Thyroid gland (tissue), 4 donors: ENCODE results near the gene PDE10A. TPM values are rescaled to one million over a fixed set of nuclear protein-coding genes. Genes with fewer than 3 reads are reported as not detected.
A peak's percentile ranks its signal among the peaks of the same experiment; 100 is the strongest.

Experiments
- DNase-seq, 2 donors: peaks; one replicate each; pipeline ENCODE4 v3.0.0-alpha.2; 2019
- H3K27ac ChIP-seq, 3 donors: fragments of 200-600 bp; sonication (generic); 1 replicate in 2 of 3; 2 replicates in 1 of 3; pipeline ENCODE4 v1.5.1; 2016 to 2019; ENCODE audit warnings: mild to moderate bottlenecking in 1 of 3, moderate library complexity in 1 of 3
- H3K27me3 ChIP-seq: fragments of 200-600 bp; sonication (generic); one replicate; pipeline ENCODE4 v1.5.1; 2019
- H3K36me3 ChIP-seq, 2 donors: fragments of 200-600 bp; sonication (generic); one replicate each; pipeline ENCODE4 v1.5.1; 2016 to 2019
- H3K4me1 ChIP-seq, 2 donors: fragments of 200-600 bp; sonication (generic); one replicate each; pipeline ENCODE4 v1.5.1; 2017 to 2019
- H3K4me3 ChIP-seq, 3 donors: fragments of 200-600 bp; sonication (generic); replicated peaks in 1 of 3; 1 replicate in 2 of 3; 2 replicates in 1 of 3; pipeline ENCODE4 v1.5.1; 2016; ENCODE audit warnings: mild to moderate bottlenecking in 1 of 3
- H3K9me3 ChIP-seq: fragments of 200-600 bp; sonication (generic); one replicate; pipeline ENCODE4 v1.5.1; 2017
- CTCF ChIP-seq, 6 experiments: fragments of 200-600 bp in 3 of 6; fragments of 450-650 bp in 3 of 6; sonication (generic) in 3 of 6; IDR thresholded peaks; one replicate each; pipeline ENCODE4 v1.5.1; 2016 to 2019; ENCODE audit warnings: antibody characterized with exemption in 6 of 6, mild to moderate bottlenecking in 2 of 6, inconsistent platforms in 1 of 6, moderate library complexity in 1 of 6
- POLR2A ChIP-seq, 2 donors: fragments of 450-650 bp; IDR thresholded peaks; one replicate each; pipeline ENCODE4 v1.6.1; 2017; ENCODE audit warnings: antibody characterized with exemption in 2 of 2, mild to moderate bottlenecking in 2 of 2, moderate library complexity in 1 of 2
- WGBS, 2 donors: methylation state at CpG; one replicate each; pipeline ENCODE4 v1.1.5; 2017; 5-methylcytosine and 5-hydroxymethylcytosine counted together
- intact Hi-C: fragments of 100-400 bp; cut with DNase I; formaldehyde crosslinking; loops from one replicate; pipeline ENCODE4 v1.15.1; 2023
- total RNA-seq, 4 donors: library from RNA; depleted of rRNA; stranded (reverse); fragments of >200 nt; gene quantifications; one replicate each; pipeline ENCODE4 v1.2.3, GENCODE V29; 2016

Gene PDE10A
- total RNA-seq, 4 donors from 2014 or later: 17.1 to 25.9 (median 20.7) TPM

GRCh38 chr6:165630544-165630953 is 32.5 kb downstream of the PDE10A start:
- Histone ChIP-seq H3K4me3 (no peak overlapping the region), H3K4me1 (peaks cover 21 to 28% of the 10 kb centered on the region in 2 donors), H3K27ac (peak overlapping the region; percentile 30 to 59 (median 53)), H3K36me3 (no peaks in the 10 kb centered on the region), H3K9me3 (no peaks in the 10 kb centered on the region), H3K27me3 (no peaks in the 10 kb centered on the region)
- intact Hi-C loops: no loop called here
- TF ChIP-seq CTCF (IDR thresholded peaks at IDR 0.05): no peak
- no peak for TF ChIP-seq POLR2A (IDR thresholded peaks at IDR 0.05)
- WGBS, 2 donors: 27 to 38% methylated on average over 6 of the region's 6 CpGs
- no peak for DNase-seq

GRCh38 chr6:165628955-165629354 is 34.1 kb downstream of the PDE10A start:
- no peak overlapping the region for H3K27ac ChIP-seq
- H3K9me3 ChIP-seq: no peaks in the 10 kb centered on the region
- no peaks in the 10 kb centered on the region for H3K27me3 ChIP-seq
- 92% methylated on average over 4 of the region's 4 CpGs for WGBS, 2 donors
- intact Hi-C loops: no loop called here
- peaks cover 28 to 32% of the 10 kb centered on the region in 2 donors for H3K4me1 ChIP-seq
- no peak for TF ChIP-seq POLR2A (IDR thresholded peaks at IDR 0.05)
- no peak for TF ChIP-seq CTCF (IDR thresholded peaks at IDR 0.05)
- no peak overlapping the region for H3K4me3 ChIP-seq
- no peaks in the 10 kb centered on the region for H3K36me3 ChIP-seq
- DNase-seq: no peak

GRCh38 chr6:165627366-165627765 is 35.7 kb downstream of the PDE10A start:
- no peaks in the 10 kb centered on the region for H3K27me3 ChIP-seq
- no peaks in the 10 kb centered on the region for H3K9me3 ChIP-seq
- 86 to 89% methylated on average over 4 of the region's 4 CpGs for WGBS, 2 donors
- no peaks in the 10 kb centered on the region for H3K36me3 ChIP-seq
- no peak for DNase-seq
- no peak overlapping the region for H3K4me3 ChIP-seq
- intact Hi-C loops: no loop called here
- TF ChIP-seq POLR2A (IDR thresholded peaks at IDR 0.05) (no peak), CTCF (IDR thresholded peaks at IDR 0.05) (no peak)
- H3K27ac ChIP-seq: no peak overlapping the region
- peaks cover 27 to 30% of the 10 kb centered on the region in 2 donors for H3K4me1 ChIP-seq

GRCh38 chr6:165626711-165627110 is 36.3 kb downstream of the PDE10A start:
- intact Hi-C loops: no loop called here
- TF ChIP-seq CTCF (IDR thresholded peaks at IDR 0.05) (no peak), POLR2A (IDR thresholded peaks at IDR 0.05) (no peak)
- 72 to 94% methylated on average over 6 of the region's 6 CpGs for WGBS, 2 donors

GRCh38 chr6:165624871-165625639 is 38.0 kb downstream of the PDE10A start:
- Histone ChIP-seq H3K9me3 (no peaks in the 10 kb centered on the region), H3K4me1 (peaks cover 15 to 23% of the 10 kb centered on the region in 2 donors), H3K27me3 (no peaks in the 10 kb centered on the region), H3K36me3 (no peaks in the 10 kb centered on the region), H3K27ac (peak overlapping the region; percentile 11 to 61 (median 56)), H3K4me3 (no peak overlapping the region)
- intact Hi-C loops: no loop called here
- 46 to 65% methylated on average over 6 of the region's 6 CpGs for WGBS, 2 donors
- DNase-seq: peak; percentile 71 to 72
- TF ChIP-seq POLR2A (IDR thresholded peaks at IDR 0.05) (peak in 1 of 2 donors; percentile 16), CTCF (IDR thresholded peaks at IDR 0.05) (no peak)

More at GRCh38 chr6:165626711-165627110, 36.3 kb downstream of the PDE10A start:
- DNase-seq: no peak
- H3K27ac ChIP-seq: no peak overlapping the region
- no peaks in the 10 kb centered on the region for H3K27me3 ChIP-seq
- H3K36me3 ChIP-seq: no peaks in the 10 kb centered on the region
- no peak overlapping the region for H3K4me3 ChIP-seq
- no peaks in the 10 kb centered on the region for H3K9me3 ChIP-seq
- H3K4me1 ChIP-seq: peaks cover 24 to 31% of the 10 kb centered on the region in 2 donors
